Colonic mucosa (tissue), 4 donors: ENCODE data around the gene AKAP9. TPM values are rescaled to one million over a fixed set of nuclear protein-coding genes. Genes with fewer than 3 reads are reported as not detected.
"Not testable (repeated sequence)": the region's sequence is repeated elsewhere in the genome, so short reads cannot be mapped to it uniquely, and the experiment has no call there.

Experiments
- DNase-seq: peaks from one replicate; pipeline ENCODE4 v3.0.0-alpha.2; 2020
- H3K27ac ChIP-seq: fragments of 200-600 bp; one replicate; pipeline ENCODE4 v1.8.0; 2021
- H3K27me3 ChIP-seq: fragments of 200-600 bp; one replicate; pipeline ENCODE4 v1.8.0; 2021
- H3K36me3 ChIP-seq: fragments of 200-600 bp; one replicate; pipeline ENCODE4 v1.8.0; 2021
- H3K4me1 ChIP-seq: fragments of 200-600 bp; one replicate; pipeline ENCODE4 v1.8.0; 2021; ENCODE audit warnings: mild to moderate bottlenecking
- H3K4me3 ChIP-seq: fragments of 200-600 bp; one replicate; pipeline ENCODE4 v1.8.0; 2021
- H3K9ac ChIP-seq, 2 donors: one replicate each; pipeline ENCODE4 v1.7.0; 2013; ENCODE audit warnings: control low read depth in 2 of 2, low read depth in 2 of 2, low read length in 2 of 2
- H3K9me3 ChIP-seq: fragments of 200-600 bp; one replicate; pipeline ENCODE4 v1.8.0; 2021
- CTCF ChIP-seq: fragments of 200-600 bp; IDR thresholded peaks from one replicate; pipeline ENCODE4 v1.8.0; 2022; ENCODE audit warnings: antibody characterized with exemption, mild to moderate bottlenecking
- intact Hi-C: fragments of 100-400 bp; cut with DNase I; formaldehyde crosslinking; loops from one replicate; pipeline ENCODE4 v1.14.1; 2022
- total RNA-seq, 2 donors: library from RNA; stranded (reverse); fragmentation: NEBNext Ultra II Directional in 1 of 2; extraction: Animal tissue kit (Norgen Biotek cat#: 25700) in 1 of 2; gene quantifications; one replicate each; pipeline ENCODE4 v1.2.1, GENCODE V29; 2021
- donor health status: healthy.
- donor health status: DM: no; HTN: no; CAD: no.
- donor health status: DM: no; HTN: no; CAD: no.

The AKAP9 gene
- total RNA-seq, 2 donors from 2014 or later = 97.7 to 140 TPM

DNA sequence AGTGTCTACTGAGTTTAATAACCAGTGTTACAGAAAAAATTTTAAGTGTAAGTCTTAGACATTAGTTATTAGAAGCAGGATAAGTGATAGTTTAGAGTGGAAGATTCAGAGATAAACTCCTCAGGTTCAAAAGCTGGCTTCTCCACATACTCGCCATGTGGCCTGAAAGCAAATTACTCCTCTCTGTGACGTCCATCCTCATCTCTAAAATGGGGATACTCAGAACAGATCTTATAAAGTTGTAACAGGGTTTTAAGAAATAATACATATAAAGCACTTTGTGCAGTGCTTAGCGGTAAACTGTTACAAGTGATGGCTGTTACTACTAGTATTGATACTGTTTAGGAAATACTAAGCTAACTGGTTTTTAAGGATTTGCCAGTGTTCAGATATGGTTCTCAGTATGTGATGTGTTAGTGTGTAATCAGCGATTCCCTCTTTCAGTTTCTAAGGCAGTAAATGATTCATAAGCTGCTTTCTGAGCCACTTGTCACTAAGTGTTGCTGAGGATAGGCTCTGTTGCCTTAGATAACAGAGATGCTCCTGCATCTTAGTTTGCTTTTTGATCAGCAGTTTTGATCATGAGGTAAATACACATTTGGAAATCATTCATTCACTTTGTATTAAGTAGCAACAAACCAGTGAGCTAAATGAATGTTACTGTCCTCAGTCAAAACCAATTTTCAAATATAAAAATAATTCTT, 134.9 kb downstream of the AKAP9 start:
- intact Hi-C loops = no loop called here
- TF ChIP-seq CTCF = no peak
- no peak for DNase-seq
- H3K9me3 ChIP-seq = no peaks in the 10 kb centered on the region
- no peaks in the 10 kb centered on the region for H3K36me3 ChIP-seq
- no peaks in the 10 kb centered on the region for H3K4me1 ChIP-seq
- H3K27me3 ChIP-seq = no peaks in the 10 kb centered on the region
- H3K9ac ChIP-seq = no peak overlapping the region
- H3K4me3 ChIP-seq = no peak overlapping the region
- no peak overlapping the region for H3K27ac ChIP-seq

DNA sequence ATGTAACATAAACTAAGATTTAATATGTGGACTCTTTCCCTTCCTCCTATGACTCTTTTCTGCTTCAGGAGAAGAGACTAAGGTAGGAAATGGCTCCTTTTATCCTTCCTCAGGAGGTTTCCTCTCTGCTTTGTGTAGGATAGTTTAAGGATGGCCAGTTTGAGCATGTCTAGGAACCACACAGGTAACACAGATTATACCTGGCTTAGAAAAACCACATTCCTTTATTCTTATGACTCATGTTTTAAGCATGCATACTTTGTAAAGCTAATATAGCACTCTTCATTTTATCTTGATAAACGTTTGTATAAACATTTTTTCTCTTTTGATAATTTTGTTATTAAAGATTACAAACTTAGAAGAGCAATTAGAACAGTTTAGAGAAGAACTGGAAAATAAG, 135.8 kb downstream of the AKAP9 start:
- H3K4me1 ChIP-seq = no peaks in the 10 kb centered on the region
- no peak overlapping the region for H3K4me3 ChIP-seq
- no peaks in the 10 kb centered on the region for H3K9me3 ChIP-seq
- no peak overlapping the region for H3K27ac ChIP-seq
- H3K36me3 ChIP-seq = no peaks in the 10 kb centered on the region
- no peak for TF ChIP-seq CTCF
- no peak for DNase-seq
- no peak overlapping the region for H3K9ac ChIP-seq
- H3K27me3 ChIP-seq = no peaks in the 10 kb centered on the region
- intact Hi-C loops = no loop called here

- H3K9me3 ChIP-seq, H3K27ac ChIP-seq, H3K27me3 ChIP-seq, H3K4me1 ChIP-seq, DNase-seq, H3K36me3 ChIP-seq, H3K4me3 ChIP-seq, intact Hi-C loops, H3K9ac ChIP-seq: not testable (repeated sequence)
Observed at GRCh38 chr7:92083922-92084321, 143.3 kb downstream of the AKAP9 start.

DNA sequence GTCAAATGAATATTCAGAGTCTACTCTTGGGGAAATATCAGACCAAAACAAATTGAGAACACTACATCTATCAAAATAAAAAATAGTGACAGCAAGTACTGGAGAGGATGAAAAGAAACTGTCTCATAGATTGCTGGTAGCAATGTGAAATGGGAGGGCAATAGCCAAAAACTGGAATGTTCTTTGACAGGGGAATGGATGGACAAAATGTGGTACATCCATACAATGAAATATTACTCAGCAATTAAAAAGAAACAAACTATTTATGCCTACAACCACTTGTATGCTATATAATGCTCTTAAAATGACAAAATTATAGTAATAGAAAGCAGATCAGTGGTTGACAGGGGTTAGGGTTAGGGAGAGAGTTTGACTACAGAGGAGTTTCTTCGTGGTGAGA, 147.6 kb downstream of the AKAP9 start:
- no peak overlapping the region for H3K27ac ChIP-seq
- H3K9me3 ChIP-seq = no peaks in the 10 kb centered on the region
- H3K27me3 ChIP-seq = no peaks in the 10 kb centered on the region
- no peak overlapping the region for H3K9ac ChIP-seq
- no peaks in the 10 kb centered on the region for H3K4me1 ChIP-seq
- intact Hi-C loops = no loop called here
- DNase-seq = no peak
- no peak overlapping the region for H3K4me3 ChIP-seq
- peaks cover 15% of the 10 kb centered on the region for H3K36me3 ChIP-seq
- no peak for TF ChIP-seq CTCF

DNA sequence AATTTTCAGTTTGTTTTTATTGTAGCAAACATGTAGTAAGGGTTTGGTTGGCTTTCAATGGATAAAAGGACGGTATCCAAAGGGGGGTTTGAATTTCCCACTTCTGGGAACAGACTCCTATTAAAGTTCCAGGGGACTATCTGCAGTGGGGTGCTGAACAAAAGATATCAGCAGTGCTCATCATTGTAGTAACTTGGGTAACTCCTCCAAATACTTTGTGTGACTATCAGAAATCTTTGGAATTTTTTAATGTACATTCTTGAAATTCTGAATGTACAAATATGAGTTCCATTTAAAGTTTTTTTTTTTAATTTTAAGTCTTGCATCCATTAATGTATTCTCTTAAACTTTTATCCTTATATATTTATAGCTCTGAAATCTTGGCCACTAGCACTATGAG, 151.5 kb downstream of the AKAP9 start:
- Histone ChIP-seq H3K4me3 (no peak overlapping the region), H3K27me3 (no peaks in the 10 kb centered on the region), H3K36me3 (peaks cover 9% of the 10 kb centered on the region), H3K4me1 (no peaks in the 10 kb centered on the region), H3K9ac (no peak overlapping the region), H3K27ac (no peak overlapping the region), H3K9me3 (no peaks in the 10 kb centered on the region)
- no peak for DNase-seq
- intact Hi-C loops = loop anchor here (10.0 kb wide), 2 partner anchors 77 to 143 kb away; no protein-coding TSS in a partner anchor
- TF ChIP-seq CTCF = no peak

DNA sequence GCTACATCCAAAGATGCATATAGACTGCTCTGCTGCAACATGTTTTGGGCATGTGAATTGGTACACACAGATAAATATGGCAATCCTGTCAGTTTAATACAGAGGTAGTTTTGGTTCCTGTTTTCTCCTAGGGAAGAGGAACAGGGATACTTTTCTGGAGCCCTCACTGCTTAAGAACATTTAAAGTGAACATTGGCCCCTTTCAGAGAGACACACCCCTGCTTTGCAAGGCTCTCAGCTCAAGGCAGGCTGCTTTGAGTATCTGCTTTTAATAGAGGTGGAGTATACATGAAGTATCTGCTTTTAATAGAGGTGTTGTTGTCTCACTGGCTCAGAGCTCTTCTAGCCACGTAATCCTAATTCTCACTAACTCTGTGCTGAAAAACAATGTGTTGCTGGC, 154.7 kb downstream of the AKAP9 start:
- no peaks in the 10 kb centered on the region for H3K27me3 ChIP-seq
- H3K4me1 ChIP-seq = no peaks in the 10 kb centered on the region
- no peak overlapping the region for H3K9ac ChIP-seq
- H3K27ac ChIP-seq = no peak overlapping the region
- no peaks in the 10 kb centered on the region for H3K9me3 ChIP-seq
- DNase-seq = no peak
- H3K4me3 ChIP-seq = no peak overlapping the region
- intact Hi-C loops = loop anchor here (10.0 kb wide), 2 partner anchors 81 to 139 kb away; no protein-coding TSS in a partner anchor
- H3K36me3 ChIP-seq = peaks cover 12% of the 10 kb centered on the region
- TF ChIP-seq CTCF = no peak
